IgD-negative memory B cell (primary cell): ENCODE results near the gene MADD. TPM values are rescaled to one million over a fixed set of nuclear protein-coding genes. Genes with fewer than 3 reads are reported as not detected.
A peak's percentile ranks its signal among the peaks of the same experiment; 100 is the strongest.

ENCODE experiments used
- H3K27ac Mint-ChIP-seq, 3 donors: one replicate each; pipeline ENCODE4 v1.8.0; 2020 to 2022; ENCODE audit warnings: mild to moderate bottlenecking in 3 of 3, mixed read lengths in 3 of 3, moderate library complexity in 1 of 3
- H3K27me3 Mint-ChIP-seq: one replicate; pipeline ENCODE4 v1.8.0; 2021; ENCODE audit warnings: mixed read lengths
- H3K36me3 Mint-ChIP-seq: one replicate; pipeline ENCODE4 v1.8.0; 2020; ENCODE audit warnings: mild to moderate bottlenecking, mixed read lengths
- H3K4me1 Mint-ChIP-seq, 3 donors: one replicate each; pipeline ENCODE4 v1.8.0; 2020 to 2022; ENCODE audit warnings: mixed read lengths in 3 of 3, mild to moderate bottlenecking in 1 of 3
- H3K4me3 Mint-ChIP-seq, 4 donors: one replicate each; pipeline ENCODE4 v1.8.0; 2020 to 2022; ENCODE audit warnings: mild to moderate bottlenecking in 4 of 4, mixed read lengths in 4 of 4, moderate library complexity in 3 of 4
- H3K9me3 Mint-ChIP-seq, 3 donors: one replicate each; pipeline ENCODE4 v1.8.0; 2020 to 2021; ENCODE audit warnings: mixed read lengths in 3 of 3, mild to moderate bottlenecking in 1 of 3
- polyA plus RNA-seq: library from polyadenylated mRNA; unstranded; fragments of 300-500 nt; fragmentation: Illumina TruSeq; gene quantifications from one replicate; pipeline ENCODE4 v1.2.3, GENCODE V29; 2021

MADD gene
- polyA plus RNA-seq, 1 donor from 2014 or later, result 17.5 TPM

GRCh38 chr11:47375020-47375419 is 105.1 kb downstream of the MADD start:
- H3K4me3 Mint-ChIP-seq, result peak overlapping the region in 3 of 4 donors; percentile 67 to 79 (median 76)
- peak overlapping the region in 1 of 3 donors; percentile 50 for H3K27ac Mint-ChIP-seq
- peaks cover 9 to 24% (median 15%) of the 10 kb centered on the region in 3 donors for H3K4me1 Mint-ChIP-seq
- no peaks in the 10 kb centered on the region for H3K36me3 Mint-ChIP-seq
- no peaks in the 10 kb centered on the region for H3K9me3 Mint-ChIP-seq
- H3K27me3 Mint-ChIP-seq, result no peaks in the 10 kb centered on the region

DNA sequence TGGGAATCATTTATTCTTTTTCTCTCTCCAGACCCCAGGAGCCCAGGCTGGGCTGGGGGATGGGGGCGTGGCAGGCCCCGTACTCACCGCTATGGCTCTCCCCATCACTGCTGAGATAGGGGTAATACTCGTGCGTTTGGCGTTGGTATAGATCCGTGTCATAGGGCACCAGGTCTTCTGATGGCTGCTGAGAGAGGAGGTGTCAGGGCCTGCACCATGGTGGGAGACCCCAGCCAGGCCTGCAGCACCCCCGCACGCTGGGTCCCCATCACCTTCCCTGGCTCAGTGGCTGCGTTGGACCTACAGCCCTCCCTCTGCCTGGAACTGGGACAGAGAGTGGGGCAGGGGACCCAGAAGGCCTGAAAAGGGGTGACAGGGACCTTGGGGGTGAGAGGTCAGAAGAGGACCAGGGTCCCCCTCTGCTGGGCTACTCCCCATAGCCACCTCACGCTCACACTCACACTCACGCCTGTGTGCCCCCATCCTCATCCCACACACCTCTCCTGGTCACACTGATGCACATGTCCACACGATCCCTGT is 105.7 kb downstream of the MADD start:
- Mint-ChIP-seq H3K36me3 (no peaks in the 10 kb centered on the region), H3K4me1 (peaks cover 9 to 23% (median 15%) of the 10 kb centered on the region in 3 donors), H3K27me3 (no peaks in the 10 kb centered on the region), H3K9me3 (no peaks in the 10 kb centered on the region), H3K27ac (peak overlapping the region; percentile 33 to 79 (median 50)), H3K4me3 (peak overlapping the region in 3 of 4 donors; percentile 67 to 95 (median 87))

- Mint-ChIP-seq H3K27me3 (no peaks in the 10 kb centered on the region), H3K4me3 (peak overlapping the region in 3 of 4 donors; percentile 87 to 95 (median 93)), H3K4me1 (peaks cover 11 to 26% (median 15%) of the 10 kb centered on the region in 3 donors), H3K36me3 (no peaks in the 10 kb centered on the region), H3K27ac (peak overlapping the region in 2 of 3 donors; percentile 33 to 79), H3K9me3 (no peaks in the 10 kb centered on the region)
These were observed 106.2 kb downstream of the MADD start for GRCh38 chr11:47376107-47376524.

DNA sequence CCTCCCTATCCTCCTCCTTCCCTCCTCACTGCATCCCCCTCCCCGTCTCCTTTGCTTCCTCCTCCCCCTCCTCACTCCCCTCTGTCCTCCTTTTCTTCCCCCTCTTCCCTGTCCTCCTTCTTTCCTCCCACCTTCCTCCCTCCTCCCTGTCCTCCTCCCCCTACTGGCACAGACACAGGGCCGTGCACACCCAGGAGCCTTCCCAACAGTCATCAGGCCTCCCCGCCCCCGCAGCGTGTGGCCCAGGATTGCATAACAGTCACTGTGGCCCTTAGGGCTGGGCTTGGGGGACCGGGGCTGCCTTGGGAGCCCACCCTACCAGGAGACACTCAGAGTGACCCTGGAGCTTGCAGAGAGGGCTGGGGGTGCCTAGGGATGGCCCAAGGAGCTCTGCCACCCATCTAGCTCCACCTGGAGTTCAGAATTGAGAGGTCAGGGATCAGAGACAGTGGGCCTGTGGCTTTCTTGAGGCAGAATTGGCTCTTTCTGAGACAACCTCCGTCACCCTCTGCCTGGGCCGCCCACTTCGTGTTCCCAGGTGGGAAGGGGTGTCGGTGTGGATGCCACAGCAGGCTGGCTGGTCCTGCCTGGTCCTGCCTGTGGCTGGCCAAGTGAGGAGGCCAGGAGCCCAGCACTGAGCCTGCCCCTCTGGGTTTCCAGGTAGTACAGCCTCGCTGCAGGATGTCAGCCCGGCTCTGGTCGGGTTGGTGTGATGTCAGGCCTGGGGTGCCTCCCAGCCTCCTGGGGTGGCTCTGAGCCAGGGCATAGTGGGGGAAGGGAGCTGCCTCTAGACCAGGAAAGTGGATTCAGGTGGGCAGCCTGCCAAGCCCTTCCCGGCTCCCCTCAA is 106.8 kb downstream of the MADD start:
- H3K4me1 Mint-ChIP-seq, result peaks cover 11 to 26% (median 15%) of the 10 kb centered on the region in 3 donors
- H3K27me3 Mint-ChIP-seq, result no peaks in the 10 kb centered on the region
- H3K36me3 Mint-ChIP-seq, result no peaks in the 10 kb centered on the region
- no peaks in the 10 kb centered on the region for H3K9me3 Mint-ChIP-seq
- peak overlapping the region in 3 of 4 donors; percentile 87 to 95 (median 93) for H3K4me3 Mint-ChIP-seq
- peak overlapping the region in 1 of 3 donors; percentile 33 for H3K27ac Mint-ChIP-seq

- no peak overlapping the region for H3K27ac Mint-ChIP-seq
- H3K4me1 Mint-ChIP-seq, result peaks cover 10 to 25% (median 15%) of the 10 kb centered on the region in 3 donors
- no peaks in the 10 kb centered on the region for H3K36me3 Mint-ChIP-seq
- H3K9me3 Mint-ChIP-seq, result no peaks in the 10 kb centered on the region
- no peaks in the 10 kb centered on the region for H3K27me3 Mint-ChIP-seq
- H3K4me3 Mint-ChIP-seq, result peak overlapping the region in 3 of 4 donors; percentile 87 to 95 (median 93)
These were observed 107.7 kb downstream of the MADD start for GRCh38 chr11:47377571-47378009.

DNA sequence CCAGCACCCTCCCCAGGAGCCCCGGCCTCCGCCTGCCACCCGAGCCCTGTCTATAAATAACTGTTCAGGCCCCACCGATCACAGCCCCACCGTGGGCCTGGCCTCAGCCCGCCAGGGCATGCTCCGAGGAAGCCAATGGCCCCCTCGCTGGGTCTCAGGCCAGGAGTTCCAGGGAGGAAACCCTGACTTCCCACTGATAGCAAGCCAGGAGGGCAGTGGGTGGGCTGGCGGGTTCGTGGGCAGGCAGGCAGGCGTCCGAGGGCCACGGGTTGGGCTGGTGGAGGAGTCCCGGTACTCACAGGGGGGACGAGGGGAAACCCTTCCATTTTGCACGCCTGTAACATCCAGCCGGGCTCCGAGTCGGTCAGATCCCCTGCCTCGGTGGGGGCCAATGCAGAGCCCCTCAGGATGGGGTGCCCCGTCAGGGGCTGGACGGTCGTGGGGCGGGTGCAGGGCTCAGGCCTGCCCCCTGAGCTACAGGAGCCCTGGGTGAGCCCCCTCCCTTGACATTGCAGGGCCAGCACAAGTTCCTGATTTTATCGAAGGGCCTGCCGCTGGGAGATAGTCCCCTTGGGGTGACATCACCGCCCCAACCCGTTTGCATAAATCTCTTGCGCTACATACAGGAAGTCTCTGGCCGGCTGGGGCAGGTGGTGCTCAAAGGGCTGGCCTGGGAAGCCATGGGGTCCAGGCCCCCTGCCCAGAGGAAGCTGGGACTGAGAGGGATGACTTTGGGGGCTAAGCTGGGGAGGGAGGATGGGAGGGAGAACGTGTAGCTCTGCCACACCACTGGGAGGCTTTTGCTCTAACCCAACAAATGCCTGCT is 108.3 kb downstream of the MADD start, which contains the start of gene SPI1:
Gene SPI1 (minus strand): TSS at position 538 of the 826 bp plus-strand sequence. CDS start 194 bp downstream, at position 344.
- Mint-ChIP-seq H3K4me3 (peak within 1 kb of the TSS in 3 of 4 donors; percentile 87 to 95 (median 93)), H3K27me3 (no peaks in the 10 kb centered on the region), H3K9me3 (no peaks in the 10 kb centered on the region)

DNA sequence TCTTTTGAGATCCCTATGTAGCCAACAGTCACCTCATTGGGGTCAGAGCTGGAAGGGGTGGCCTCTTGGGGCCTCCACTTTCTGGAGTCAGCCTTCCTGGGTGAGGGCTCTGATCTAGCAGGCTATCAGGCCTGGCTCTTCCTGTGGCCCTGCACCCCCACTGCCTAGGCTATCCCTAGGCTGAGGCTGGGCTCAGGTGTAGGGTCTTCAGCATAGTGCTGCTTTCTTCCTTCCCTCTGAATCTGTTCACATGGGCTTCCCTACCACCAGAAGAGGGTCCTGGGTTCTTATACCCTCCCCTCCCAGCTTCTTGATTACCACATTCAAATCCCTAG is 108.9 kb downstream of the MADD start:
- H3K4me3 Mint-ChIP-seq, result peak overlapping the region in 3 of 4 donors; percentile 87 to 95 (median 93)
- H3K27ac Mint-ChIP-seq, result no peak overlapping the region
- H3K36me3 Mint-ChIP-seq, result no peaks in the 10 kb centered on the region
- H3K9me3 Mint-ChIP-seq, result no peaks in the 10 kb centered on the region
- no peaks in the 10 kb centered on the region for H3K27me3 Mint-ChIP-seq
- H3K4me1 Mint-ChIP-seq, result peaks cover 10 to 24% (median 13%) of the 10 kb centered on the region in 3 donors

More for the DNA sequence above, 108.3 kb downstream of the MADD start, which contains the start of gene SPI1:
- no peaks in the 10 kb centered on the region for H3K36me3 Mint-ChIP-seq
- H3K27ac Mint-ChIP-seq, result no peak within 1 kb of the TSS
- H3K4me1 Mint-ChIP-seq, result peaks cover 10 to 24% (median 15%) of the 10 kb centered on the region in 3 donors

DNA sequence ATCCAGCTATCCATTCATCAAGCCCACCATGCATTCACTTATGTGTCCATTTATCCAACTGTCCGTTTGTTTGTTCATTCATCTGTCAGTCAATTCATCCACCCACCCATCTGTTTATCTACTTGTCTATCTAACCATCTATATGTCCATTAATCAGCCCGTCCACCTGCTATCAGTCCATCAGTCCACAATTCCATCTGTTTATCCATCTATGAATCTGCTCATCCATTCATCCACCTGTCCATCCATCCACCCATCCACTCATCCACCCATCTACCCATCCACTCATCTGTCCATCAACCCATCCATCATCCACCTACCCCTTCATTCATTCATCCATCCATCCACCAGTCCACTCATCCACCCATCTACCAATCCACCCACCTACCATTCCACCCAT is 109.4 kb downstream of the MADD start:
- H3K9me3 Mint-ChIP-seq, result no peaks in the 10 kb centered on the region
- peaks cover 8 to 23% (median 10%) of the 10 kb centered on the region in 3 donors for H3K4me1 Mint-ChIP-seq
- no peak overlapping the region for H3K27ac Mint-ChIP-seq
- no peaks in the 10 kb centered on the region for H3K27me3 Mint-ChIP-seq
- H3K4me3 Mint-ChIP-seq, result no peak overlapping the region
- no peaks in the 10 kb centered on the region for H3K36me3 Mint-ChIP-seq

Other genes starting within 250 kb of the MADD start
- gene ARFGAP2, start 93.3 kb upstream of the MADD start, polyA plus RNA-seq, result 98.6 TPM
- not detected for gene PACSIN3, start 83.7 kb upstream of the MADD start, polyA plus RNA-seq
- 30.6 TPM for gene DDB2, start 55.2 kb upstream of the MADD start, polyA plus RNA-seq
- 4.2 TPM for gene ACP2, start 21.3 kb upstream of the MADD start, polyA plus RNA-seq
- gene NR1H3, start 12.1 kb upstream of the MADD start, polyA plus RNA-seq, result 9.4 TPM
- gene MYBPC3, start 82.6 kb downstream of the MADD start, polyA plus RNA-seq, result not detected
- gene SPI1, start 108.4 kb downstream of the MADD start, polyA plus RNA-seq, result 67.7 TPM
- 15.5 TPM for gene SLC39A13, start 138.5 kb downstream of the MADD start, polyA plus RNA-seq
- 101 TPM for gene PSMC3, start 156.3 kb downstream of the MADD start, polyA plus RNA-seq
- 0.15 TPM for gene RAPSN, start 179.0 kb downstream of the MADD start, polyA plus RNA-seq